ENCODE data around the gene CNEP1R1. TPM values are rescaled to one million over a fixed set of nuclear protein-coding genes. Genes with fewer than 3 reads are reported as not detected.
A peak's percentile ranks its signal among the peaks of the same experiment; 100 is the strongest.

The CNEP1R1 gene
- total and polyA plus RNA-seq, 2 of the 8 experiments (the other 6 are each of a cell fraction or from before 2014, with no cell fraction given), result 10.6 to 13.6 TPM

DNA sequence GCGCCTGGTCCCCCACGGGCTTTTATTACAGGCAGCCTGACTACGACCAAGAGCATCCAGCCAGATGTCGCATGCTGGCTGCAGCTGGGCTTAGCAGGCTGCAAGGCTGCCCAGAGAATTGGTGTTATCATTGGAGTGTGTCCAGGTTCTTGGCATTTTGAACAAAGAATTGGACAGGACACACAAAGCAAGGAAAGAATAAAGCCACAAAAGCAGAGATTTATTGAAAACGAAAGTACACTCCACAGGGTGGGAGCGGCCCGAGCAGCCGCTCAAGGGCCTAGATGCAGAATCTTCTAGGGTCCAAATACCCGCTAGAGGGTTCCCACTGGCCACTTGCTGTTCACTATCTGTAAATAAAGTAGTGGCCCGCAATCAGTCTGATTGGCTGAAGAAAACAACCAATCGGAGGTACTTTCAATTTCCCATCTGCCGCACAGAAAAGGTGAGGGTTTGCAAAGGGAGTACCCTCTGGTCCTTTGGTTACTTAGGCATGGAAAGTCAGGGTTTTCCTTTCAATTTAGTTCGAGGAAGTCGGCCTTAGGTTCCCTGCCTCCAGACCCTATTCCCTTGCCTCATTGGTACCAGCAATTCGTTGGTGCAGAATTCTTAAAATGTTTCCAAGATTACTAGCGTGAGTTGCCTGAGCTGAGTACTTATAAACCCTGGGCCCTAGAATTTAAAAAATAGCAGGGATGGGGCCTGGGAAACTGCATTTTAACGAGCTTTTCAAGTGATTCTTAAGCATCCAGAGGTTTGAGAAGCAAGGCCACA is 38.5 kb upstream of the CNEP1R1 start:
- no peaks in the 10 kb centered on the region for H3K23me2 ChIP-seq (ENCODE audit: low read depth, low read length)

More for the DNA sequence above, 38.5 kb upstream of the CNEP1R1 start:
- H2BK20ac ChIP-seq (ENCODE audit: low read length), result no peak overlapping the region
- H3K79me2 ChIP-seq (ENCODE audit: control insufficient read depth in 1 of 2, insufficient read depth in 2 of 2, low read length in 2 of 2), result no peaks in the 10 kb centered on the region
- no peaks in the 10 kb centered on the region for H3K27me3 ChIP-seq (replicated peaks in 1 of 4; ENCODE audit: control insufficient read depth in 3 of 4, extremely low read depth in 1 of 4, insufficient read depth in 3 of 4, low read length in 3 of 4)
- no peak overlapping the region for H3K4me2 ChIP-seq (ENCODE audit: insufficient read depth in 1 of 2, low read depth in 2 of 2, low read length in 2 of 2)
- no peak overlapping the region for H2BK12ac ChIP-seq (ENCODE audit: low read depth, low read length)
- H4K20me1 ChIP-seq (replicated peaks in 1 of 2; ENCODE audit: control insufficient read depth in 1 of 2, insufficient read depth in 2 of 2, low read length in 2 of 2), result no peaks in the 10 kb centered on the region
- no peak overlapping the region for H3K56ac ChIP-seq (replicated peaks; ENCODE audit: insufficient read length, low read depth, low read length)
- peak overlapping the region; percentile 94 for H2AFZ ChIP-seq (ENCODE audit: low read length)
- no peak overlapping the region for H3K18ac ChIP-seq (ENCODE audit: extremely low read depth, low read length)
- FAIRE-seq (no peak), DNase-seq (ENCODE audit: low read depth in 1 of 2, low spot score in 2 of 2) (no peak)
- no peaks in the 10 kb centered on the region for H3K4me1 ChIP-seq (replicated peaks in 1 of 4; ENCODE audit: control insufficient read depth in 3 of 4, insufficient read depth in 4 of 4, low read length in 3 of 4)
- no peaks in the 10 kb centered on the region for H3K79me1 ChIP-seq (ENCODE audit: low read depth, low read length)
- no peak overlapping the region for H3K23ac ChIP-seq (ENCODE audit: insufficient read length)
- no peak overlapping the region for H2AK5ac ChIP-seq (ENCODE audit: low read depth, low read length)
- no peak overlapping the region for H2BK120ac ChIP-seq (replicated peaks; ENCODE audit: low read depth, low read length)
- no peak overlapping the region for H3K27ac ChIP-seq (ENCODE audit: low read depth, low read length)
- POLR2A ChIA-PET (ENCODE audit: partially characterized antibody), result no interaction called here
- no peak overlapping the region for H3K4me3 ChIP-seq (ENCODE audit: extremely low read depth in 1 of 4, insufficient read depth in 2 of 4, low read depth in 3 of 4, low read length in 4 of 4)
- no peak overlapping the region for H4K91ac ChIP-seq (replicated peaks; ENCODE audit: insufficient read length, low read length)
- 84% methylated on average over 17 of the region's 17 CpGs; no CpG with 5 or more reads in 1 of the 2 experiments for WGBS, 2 experiments (ENCODE audit: extremely low coverage in 1 of 2, insufficient coverage in 1 of 2, insufficient read length in 1 of 2, insufficient replicate concordance in 2 of 2, low coverage in 1 of 2, low lambda C conversion rate in 2 of 2, missing lambda C conversion rate in 1 of 2)
- no peak overlapping the region for H4K5ac ChIP-seq (ENCODE audit: insufficient read length, low read depth, low read length)
- H2BK15ac ChIP-seq (ENCODE audit: low read length), result no peak overlapping the region
- no peaks in the 10 kb centered on the region for H3K9me3 ChIP-seq (ENCODE audit: insufficient read depth in 2 of 2, low read depth in 1 of 2, low read length in 1 of 2)
- no peak overlapping the region for H3K9ac ChIP-seq (replicated peaks in 1 of 4; ENCODE audit: extremely low read depth in 1 of 4, low read depth in 3 of 4, low read length in 3 of 4)
- TF ChIP-seq POU5F1 (IDR thresholded peaks at IDR 0.05; ENCODE audit: low read depth, low read length) (no peak), POLR2AphosphoS5 (IDR thresholded peaks at IDR 0.05; ENCODE audit: low read depth, low read length) (no peak), GABPA (IDR thresholded peaks at IDR 0.05; ENCODE audit: borderline replicate concordance, insufficient read depth, low read length) (no peak), RAD21 (IDR thresholded peaks at IDR 0.05 in 1 of 2, conservative IDR thresholded peaks at IDR 0.05 in 1 of 2; ENCODE audit: low read depth in 2 of 2, low read length in 2 of 2) (no peak), SRF (IDR thresholded peaks at IDR 0.05; ENCODE audit: low read depth, low read length) (no peak), EZH2 (IDR thresholded peaks at IDR 0.05; ENCODE audit: low read depth, low read length, severe bottlenecking) (no peak), TEAD4 (IDR thresholded peaks at IDR 0.05; ENCODE audit: low read depth, low read length) (no peak)
- no peak overlapping the region for H3K4ac ChIP-seq (replicated peaks; ENCODE audit: insufficient read length, low read depth, low read length)
- no peak overlapping the region for H3K14ac ChIP-seq (ENCODE audit: insufficient read length)
- no peak overlapping the region for H4K8ac ChIP-seq (ENCODE audit: extremely low read depth, insufficient read depth, low read length)
- H3K36me3 ChIP-seq (ENCODE audit: control insufficient read depth in 2 of 4, insufficient read depth in 4 of 4, low read length in 3 of 4), result no peaks in the 10 kb centered on the region
- H2BK5ac ChIP-seq (ENCODE audit: low read depth, low read length), result no peak overlapping the region
- CTCF ChIA-PET (ENCODE audit: partially characterized antibody), result interaction anchor here (1.1 kb wide), 1 partner anchor 381 kb away, joined by 3 read pairs; no protein-coding TSS in a partner anchor
